Caco-2 (cell line): ENCODE results near the gene ZNF660. TPM values are rescaled to one million over a fixed set of nuclear protein-coding genes. Genes with fewer than 3 reads are reported as not detected.

Source experiments
- BruUV-seq: library from RNA; stranded (reverse); fragments of 400-500 nt; replicated peaks from 2 replicates; lab custom pipeline; 2021; lab: Mats Ljungman, UMichigan
- CTCF ChIA-PET: fragments of 300-600 bp; sonication (Branson Sonifier 250); formaldehyde crosslinking; loops from one replicate; lab custom pipeline; 2022; ENCODE audit warnings: antibody characterized with exemption; lab: Charles Lee
- POLR2A ChIA-PET: fragments of 300-600 bp; sonication (Branson Sonifier 250); formaldehyde crosslinking; loops from one replicate; lab custom pipeline; 2022; ENCODE audit warnings: antibody characterized with exemption; lab: Charles Lee
- DNase-seq, 2 experiments: peaks; one replicate each; pipeline versions ENCODE4 v3.0.0 to v3.0.0-alpha.2; 2020 to 2022
- H3K27me3 ChIP-seq: replicated peaks from 2 replicates; pipeline ENCODE4 v1.6.0; 2011; ENCODE audit warnings: low read length; ENCODE audit not compliant: control insufficient read depth, insufficient read depth
- H3K36me3 ChIP-seq: 2 replicates; pipeline ENCODE4 v1.5.1; 2011; ENCODE audit warnings: low read length; ENCODE audit not compliant: control insufficient read depth, insufficient read depth
- H3K4me1 ChIP-seq: fragments of 250-450 bp; sonication (Bioruptor Pico); 2 replicates; pipeline ENCODE4 v1.5.1; 2020; ENCODE audit warnings: mild to moderate bottlenecking
- H3K4me3 ChIP-seq: 2 replicates; pipeline ENCODE4 v1.5.1; 2011; ENCODE audit warnings: low read depth, mild to moderate bottlenecking, control low read depth, low read length
- H3K9me3 ChIP-seq: fragments of 250-450 bp; sonication (Bioruptor Pico); 2 replicates; pipeline ENCODE4 v1.5.1; 2020; ENCODE audit warnings: mild to moderate bottlenecking, moderate library complexity
- H3K27ac Mint-ChIP-seq: one replicate; pipeline ENCODE4 v1.8.0; 2022; ENCODE audit warnings: mixed read lengths; ENCODE audit not compliant: unreplicated experiment
- H3K27me3 Mint-ChIP-seq: one replicate; pipeline ENCODE4 v1.8.0; 2022; ENCODE audit warnings: mixed read lengths; ENCODE audit not compliant: insufficient read depth, unreplicated experiment
- H3K36me3 Mint-ChIP-seq: one replicate; pipeline ENCODE4 v1.8.0; 2022; ENCODE audit warnings: mild to moderate bottlenecking, mixed read lengths; ENCODE audit not compliant: insufficient read depth, unreplicated experiment
- H3K4me1 Mint-ChIP-seq: one replicate; pipeline ENCODE4 v1.8.0; 2022; ENCODE audit warnings: low read depth, mixed read lengths; ENCODE audit not compliant: unreplicated experiment
- H3K4me3 Mint-ChIP-seq: one replicate; pipeline ENCODE4 v1.8.0; 2022; ENCODE audit warnings: mild to moderate bottlenecking, moderate library complexity, mixed read lengths; ENCODE audit not compliant: unreplicated experiment
- H3K9me3 Mint-ChIP-seq: one replicate; pipeline ENCODE4 v1.8.0; 2022; ENCODE audit warnings: mixed read lengths; ENCODE audit not compliant: unreplicated experiment
- CTCF ChIP-seq, 2 experiments: fragments of 200-600 bp in 1 of 2; IDR thresholded peaks; 1 replicate in 1 of 2; 2 replicates in 1 of 2; pipeline versions ENCODE4 v1.5.1 to v1.8.0; 2011 to 2022; ENCODE audit warnings: antibody characterized with exemption in 1 of 2, control low read depth in 1 of 2, inconsistent platforms in 1 of 2, low read depth in 1 of 2, low read length in 1 of 2, mild to moderate bottlenecking in 1 of 2, moderate library complexity in 1 of 2; ENCODE audit not compliant: insufficient read depth in 1 of 2, severe bottlenecking in 1 of 2, unreplicated experiment in 1 of 2
- intact Hi-C: fragments of 100-400 bp; cut with micrococcal nuclease; formaldehyde crosslinking; loops from one replicate; pipeline ENCODE4 v1.10.0; 2022; ENCODE audit not compliant: unreplicated experiment
- total RNA-seq: library from RNA; stranded (reverse); gene quantifications from 2 replicates; pipeline ENCODE4 v1.2.3, GENCODE V29; 2022

ZNF660 gene
- total RNA-seq, 1 experiment from 2014 or later = not detected

GRCh38 chr3:44632193-44632592 is 47.4 kb downstream of the ZNF660 start:
- Histone ChIP-seq H3K4me1 (no peaks in the 10 kb centered on the region), H3K4me3 (no peak overlapping the region), H3K27me3 (no peaks in the 10 kb centered on the region), H3K36me3 (peaks cover 2% of the 10 kb centered on the region; the same call in 1 of the 2 replicates), H3K9me3 (no peaks in the 10 kb centered on the region)
- intact Hi-C loops = no loop called here
- ChIA-PET CTCF (no interaction called here), POLR2A (no interaction called here)
- H3K4me1 Mint-ChIP-seq = no peaks in the 10 kb centered on the region
- no peak overlapping the region for H3K4me3 Mint-ChIP-seq
- TF ChIP-seq CTCF (IDR thresholded peaks at IDR 0.05; ENCODE audit: insufficient read depth in 1 of 2, low read depth in 1 of 2, low read length in 1 of 2, severe bottlenecking in 1 of 2, unreplicated experiment in 1 of 2) = no peak
- H3K36me3 Mint-ChIP-seq = peaks cover 29% of the 10 kb centered on the region
- no peaks in the 10 kb centered on the region for H3K27me3 Mint-ChIP-seq
- no peaks in the 10 kb centered on the region for H3K9me3 Mint-ChIP-seq
- BruUV-seq = no TSS peak
- no peak for DNase-seq
- no peak overlapping the region for H3K27ac Mint-ChIP-seq

GRCh38 chr3:44642337-44642736 is 57.6 kb downstream of the ZNF660 start:
- BruUV-seq = no TSS peak
- Histone ChIP-seq H3K4me1 (no peaks in the 10 kb centered on the region), H3K9me3 (peaks cover 18% of the 10 kb centered on the region), H3K27me3 (no peaks in the 10 kb centered on the region), H3K4me3 (no peak overlapping the region), H3K36me3 (peaks cover 5% of the 10 kb centered on the region; the same call in 1 of the 2 replicates)
- Mint-ChIP-seq H3K4me1 (no peaks in the 10 kb centered on the region), H3K27ac (no peak overlapping the region), H3K36me3 (peaks cover 43% of the 10 kb centered on the region), H3K27me3 (no peaks in the 10 kb centered on the region), H3K4me3 (no peak overlapping the region), H3K9me3 (peaks cover 20% of the 10 kb centered on the region)
- DNase-seq = no peak
- intact Hi-C loops = no loop called here
- TF ChIP-seq CTCF (IDR thresholded peaks at IDR 0.05; ENCODE audit: insufficient read depth in 1 of 2, low read depth in 1 of 2, low read length in 1 of 2, severe bottlenecking in 1 of 2, unreplicated experiment in 1 of 2) = no peak
- ChIA-PET CTCF (no interaction called here), POLR2A (no interaction called here)

- Mint-ChIP-seq H3K4me1 (no peaks in the 10 kb centered on the region), H3K4me3 (no peak overlapping the region), H3K27me3 (no peaks in the 10 kb centered on the region), H3K27ac (no peak overlapping the region), H3K36me3 (peaks cover 38% of the 10 kb centered on the region), H3K9me3 (peaks cover 20% of the 10 kb centered on the region)
- DNase-seq = no peak
- Histone ChIP-seq H3K4me3 (no peak overlapping the region), H3K27me3 (no peaks in the 10 kb centered on the region), H3K9me3 (peaks cover 18% of the 10 kb centered on the region), H3K36me3 (peaks cover 5% of the 10 kb centered on the region; the same call in 1 of the 2 replicates), H3K4me1 (no peaks in the 10 kb centered on the region)
- no TSS peak for BruUV-seq
- intact Hi-C loops = no loop called here
- POLR2A ChIA-PET = no interaction called here
- CTCF ChIA-PET = no interaction called here
- no peak for TF ChIP-seq CTCF (IDR thresholded peaks at IDR 0.05; ENCODE audit: insufficient read depth in 1 of 2, low read depth in 1 of 2, low read length in 1 of 2, severe bottlenecking in 1 of 2, unreplicated experiment in 1 of 2)
These were observed 58.3 kb downstream of the ZNF660 start for GRCh38 chr3:44643024-44643423.
